H9 (cell line): ENCODE measurements around the gene VCAN. TPM values are rescaled to one million over a fixed set of nuclear protein-coding genes. Genes with fewer than 3 reads are reported as not detected.

Source experiments
- DNase-seq: peaks from one replicate; pipeline ENCODE4 v3.0.0-alpha.2; 2017
- H2AFZ ChIP-seq: one replicate; pipeline ENCODE4 v1.6.1; 2013; ENCODE audit warnings: mild to moderate bottlenecking, low read length, control low read depth, moderate library complexity
- H2AK5ac ChIP-seq: 2 replicates; pipeline ENCODE4 v1.6.1; 2013; ENCODE audit warnings: low read length, control low read depth, mixed read lengths; ENCODE audit not compliant: insufficient read length
- H2BK120ac ChIP-seq: one replicate; pipeline ENCODE4 v1.6.1; 2013; ENCODE audit warnings: low read depth, mild to moderate bottlenecking, low read length, control low read depth, inconsistent platforms; ENCODE audit not compliant: poor library complexity, severe bottlenecking
- H2BK12ac ChIP-seq: 2 replicates; pipeline ENCODE4 v1.6.1; 2013; ENCODE audit warnings: low read length, control low read depth, mixed read lengths, low read depth; ENCODE audit not compliant: insufficient read length
- H2BK15ac ChIP-seq: 2 replicates; pipeline ENCODE4 v1.6.1; 2013; ENCODE audit warnings: low read depth, low read length, control low read depth
- H2BK20ac ChIP-seq: one replicate; pipeline ENCODE4 v1.6.1; 2013; ENCODE audit warnings: low read depth, mild to moderate bottlenecking, low read length, control low read depth, inconsistent platforms; ENCODE audit not compliant: poor library complexity, severe bottlenecking
- H2BK5ac ChIP-seq: 2 replicates; pipeline ENCODE4 v1.6.1; 2013; ENCODE audit warnings: low read length, control low read depth, mixed read lengths; ENCODE audit not compliant: insufficient read length
- H3K14ac ChIP-seq: 2 replicates; pipeline ENCODE4 v1.6.1; 2013; ENCODE audit warnings: low read length, control low read depth; ENCODE audit not compliant: insufficient read depth
- H3K18ac ChIP-seq: 2 replicates; pipeline ENCODE4 v1.6.1; 2013; ENCODE audit warnings: low read depth, mild to moderate bottlenecking, mixed read lengths, low read length, control low read depth; ENCODE audit not compliant: insufficient read length
- H3K23ac ChIP-seq: 2 replicates; pipeline ENCODE4 v1.6.1; 2013; ENCODE audit warnings: low read length, control low read depth, mixed read lengths, low read depth; ENCODE audit not compliant: insufficient read length
- H3K23me2 ChIP-seq: 2 replicates; pipeline ENCODE4 v1.6.1; 2013; ENCODE audit warnings: low read depth, mild to moderate bottlenecking, mixed read lengths, low read length, control low read depth; ENCODE audit not compliant: insufficient read length, poor library complexity, severe bottlenecking
- H3K27ac ChIP-seq: 2 replicates; pipeline ENCODE4 v1.5.1; 2013; ENCODE audit warnings: low read length, control low read depth, mixed read lengths, low read depth; ENCODE audit not compliant: insufficient read length
- H3K27me3 ChIP-seq: 2 replicates; pipeline ENCODE4 v1.6.1; 2013; ENCODE audit warnings: low read length, control low read depth, inconsistent platforms; ENCODE audit not compliant: insufficient read depth
- H3K4ac ChIP-seq: 2 replicates; pipeline ENCODE4 v1.6.1; 2013; ENCODE audit warnings: low read depth, mild to moderate bottlenecking, control low read depth, inconsistent platforms, low read length, moderate library complexity
- H3K4me1 ChIP-seq: 2 replicates; pipeline ENCODE4 v1.6.1; 2013; ENCODE audit warnings: low read length, control low read depth, inconsistent platforms; ENCODE audit not compliant: insufficient read depth
- H3K4me2 ChIP-seq: 2 replicates; pipeline ENCODE4 v1.6.1; 2013; ENCODE audit warnings: low read length, control low read depth, mixed read lengths; ENCODE audit not compliant: insufficient read length, insufficient read depth
- H3K56ac ChIP-seq: 2 replicates; pipeline ENCODE4 v1.6.1; 2013; ENCODE audit warnings: low read depth, mild to moderate bottlenecking, mixed read lengths, low read length, control low read depth; ENCODE audit not compliant: insufficient read length
- H3K79me1 ChIP-seq: 2 replicates; pipeline ENCODE4 v1.6.1; 2013; ENCODE audit warnings: low read depth, mild to moderate bottlenecking, moderate library complexity, low read length, control low read depth, inconsistent platforms; ENCODE audit not compliant: insufficient read depth, poor library complexity, severe bottlenecking
- H3K79me2 ChIP-seq: 2 replicates; pipeline ENCODE4 v1.6.1; 2013; ENCODE audit warnings: low read length, control low read depth, inconsistent platforms; ENCODE audit not compliant: insufficient read depth
- H3K9ac ChIP-seq: 2 replicates; pipeline ENCODE4 v1.6.1; 2013; ENCODE audit warnings: low read length, control low read depth, mixed read lengths; ENCODE audit not compliant: insufficient read length; ENCODE audit errors: extremely low read depth
- H3K9me3 ChIP-seq: one replicate; pipeline ENCODE4 v1.6.1; 2013; ENCODE audit warnings: low read depth, low read length, inconsistent platforms; ENCODE audit not compliant: control insufficient read depth
- H3T11ph ChIP-seq: one replicate; pipeline ENCODE4 v1.6.1; 2013; ENCODE audit warnings: mild to moderate bottlenecking, low read length, control low read depth, inconsistent platforms
- H4K20me1 ChIP-seq: one replicate; pipeline ENCODE4 v1.6.1; 2013; ENCODE audit not compliant: control insufficient read depth, insufficient read length, insufficient read depth
- H4K5ac ChIP-seq: 2 replicates; pipeline ENCODE4 v1.6.1; 2013; ENCODE audit warnings: low read depth, mild to moderate bottlenecking, mixed read lengths, low read length, control low read depth; ENCODE audit not compliant: insufficient read length
- H4K8ac ChIP-seq: replicated peaks from 2 replicates; pipeline ENCODE4 v1.6.1; 2013; ENCODE audit warnings: low read length, control low read depth, mixed read lengths, low read depth; ENCODE audit not compliant: insufficient read length
- H4K91ac ChIP-seq: 2 replicates; pipeline ENCODE4 v1.6.1; 2013; ENCODE audit warnings: low read depth, mild to moderate bottlenecking, moderate library complexity, mixed read lengths, low read length, control low read depth; ENCODE audit not compliant: insufficient read length
- H3K27ac Mint-ChIP-seq, 3 experiments: 2 replicates in 2 of 3; 3 replicates in 1 of 3; pipeline ENCODE4 v1.8.0; 2020 to 2021; ENCODE audit warnings: mixed read lengths in 3 of 3, mild to moderate bottlenecking in 1 of 3, moderate library complexity in 1 of 3
- H3K27me3 Mint-ChIP-seq: 2 replicates; pipeline ENCODE4 v1.8.0; 2021; ENCODE audit warnings: low read depth, mild to moderate bottlenecking, moderate library complexity, mixed read lengths
- H3K36me3 Mint-ChIP-seq, 3 experiments: 2 replicates in 2 of 3; 3 replicates in 1 of 3; pipeline ENCODE4 v1.8.0; 2020 to 2021; ENCODE audit warnings: low read depth in 3 of 3, mixed read lengths in 3 of 3; ENCODE audit not compliant: insufficient read depth in 1 of 3
- H3K4me1 Mint-ChIP-seq, 2 experiments: 2 replicates each; pipeline ENCODE4 v1.8.0; 2020; ENCODE audit warnings: mixed read lengths in 2 of 2
- H3K4me3 Mint-ChIP-seq, 2 experiments: 2 replicates in 1 of 2; 3 replicates in 1 of 2; pipeline ENCODE4 v1.8.0; 2020 to 2021; ENCODE audit warnings: mild to moderate bottlenecking in 2 of 2, mixed read lengths in 2 of 2, moderate library complexity in 1 of 2
- H3K9me3 Mint-ChIP-seq, 2 experiments: 2 replicates in 1 of 2; 3 replicates in 1 of 2; pipeline ENCODE4 v1.8.0; 2020; ENCODE audit warnings: mild to moderate bottlenecking in 2 of 2, mixed read lengths in 2 of 2, moderate library complexity in 1 of 2
- WGBS: extraction: QIAGEN DNeasy Blood & Tissue Kit; methylation state at CpG from one replicate; pipeline ENCODE4 v1.1.7; 2013; ENCODE audit warnings: missing lambda C conversion rate, low lambda C conversion rate, mixed read lengths; ENCODE audit not compliant: insufficient read length; ENCODE audit errors: extremely low coverage; 5-methylcytosine and 5-hydroxymethylcytosine counted together
- total RNA-seq: library from RNA; stranded (reverse); gene quantifications from 2 replicates; pipeline ENCODE4 v1.2.1, GENCODE V29; 2021
- TF ChIP-seq, protein P1 (sequence below): fragments of 200-600 bp; sonication (generic); conservative IDR thresholded peaks from 3 replicates; pipeline ENCODE4 v1.8.0; 2021; ENCODE audit warnings: antibody characterized with exemption, mild to moderate bottlenecking

The VCAN gene
- total RNA-seq, 1 experiment from 2014 or later = 278 TPM

GRCh38 chr5:83549674-83550073 lies 78.1 kb downstream of the VCAN start:
- H4K8ac ChIP-seq = no peak overlapping the region
- H2BK15ac ChIP-seq = no peak overlapping the region
- no peak overlapping the region for H3T11ph ChIP-seq
- Mint-ChIP-seq H3K4me1 (no peaks in the 10 kb centered on the region), H3K27ac (no peak overlapping the region), H3K4me3 (no peak overlapping the region), H3K36me3 (peaks cover 13 to 85% (median 47%) of the 10 kb centered on the region in 3 experiments; a peak in 6 of 7 replicates), H3K9me3 (no peaks in the 10 kb centered on the region), H3K27me3 (no peaks in the 10 kb centered on the region)
- no peaks in the 10 kb centered on the region for H3K9me3 ChIP-seq
- no peak for DNase-seq
- no peak overlapping the region for H3K27ac ChIP-seq
- no peak overlapping the region for H3K9ac ChIP-seq
- H2AK5ac ChIP-seq = no peak overlapping the region
- TF ChIP-seq, protein P1, sequence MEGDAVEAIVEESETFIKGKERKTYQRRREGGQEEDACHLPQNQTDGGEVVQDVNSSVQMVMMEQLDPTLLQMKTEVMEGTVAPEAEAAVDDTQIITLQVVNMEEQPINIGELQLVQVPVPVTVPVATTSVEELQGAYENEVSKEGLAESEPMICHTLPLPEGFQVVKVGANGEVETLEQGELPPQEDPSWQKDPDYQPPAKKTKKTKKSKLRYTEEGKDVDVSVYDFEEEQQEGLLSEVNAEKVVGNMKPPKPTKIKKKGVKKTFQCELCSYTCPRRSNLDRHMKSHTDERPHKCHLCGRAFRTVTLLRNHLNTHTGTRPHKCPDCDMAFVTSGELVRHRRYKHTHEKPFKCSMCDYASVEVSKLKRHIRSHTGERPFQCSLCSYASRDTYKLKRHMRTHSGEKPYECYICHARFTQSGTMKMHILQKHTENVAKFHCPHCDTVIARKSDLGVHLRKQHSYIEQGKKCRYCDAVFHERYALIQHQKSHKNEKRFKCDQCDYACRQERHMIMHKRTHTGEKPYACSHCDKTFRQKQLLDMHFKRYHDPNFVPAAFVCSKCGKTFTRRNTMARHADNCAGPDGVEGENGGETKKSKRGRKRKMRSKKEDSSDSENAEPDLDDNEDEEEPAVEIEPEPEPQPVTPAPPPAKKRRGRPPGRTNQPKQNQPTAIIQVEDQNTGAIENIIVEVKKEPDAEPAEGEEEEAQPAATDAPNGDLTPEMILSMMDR = no peak
- H2BK12ac ChIP-seq = no peak overlapping the region
- H3K27me3 ChIP-seq = no peaks in the 10 kb centered on the region
- WGBS = no CpG with 5 or more reads among the region's 5 CpGs
- H2BK5ac ChIP-seq = no peak overlapping the region
- H3K23ac ChIP-seq = no peak overlapping the region
- no peaks in the 10 kb centered on the region for H4K20me1 ChIP-seq
- H3K4ac ChIP-seq = no peak overlapping the region
- no peak overlapping the region for H3K14ac ChIP-seq
- no peak overlapping the region for H3K4me2 ChIP-seq
- no peaks in the 10 kb centered on the region for H3K4me1 ChIP-seq
- no peaks in the 10 kb centered on the region for H3K79me1 ChIP-seq
- H3K56ac ChIP-seq = no peak overlapping the region
- H4K5ac ChIP-seq = no peak overlapping the region
- no peaks in the 10 kb centered on the region for H3K79me2 ChIP-seq
- H3K23me2 ChIP-seq = no peaks in the 10 kb centered on the region
- H2BK120ac ChIP-seq = no peak overlapping the region
- no peak overlapping the region for H4K91ac ChIP-seq
- H3K18ac ChIP-seq = no peak overlapping the region
- no peak overlapping the region for H2AFZ ChIP-seq
- no peak overlapping the region for H2BK20ac ChIP-seq
